Glutamatergic neuron (in vitro differentiated cells): ENCODE data around the gene CREB3L2. TPM values are rescaled to one million over a fixed set of nuclear protein-coding genes. Genes with fewer than 3 reads are reported as not detected.

Source experiments
- DNase-seq: peaks from one replicate; pipeline ENCODE4 v3.0.0; 2022
- H3K27ac Mint-ChIP-seq: one replicate; pipeline ENCODE4 v1.8.0; 2020; ENCODE audit warnings: mild to moderate bottlenecking, mixed read lengths, inconsistent platforms; ENCODE audit not compliant: unreplicated experiment
- H3K27me3 Mint-ChIP-seq: one replicate; pipeline ENCODE4 v1.8.0; 2020; ENCODE audit warnings: mild to moderate bottlenecking, moderate library complexity, mixed read lengths, inconsistent platforms; ENCODE audit not compliant: unreplicated experiment
- H3K36me3 Mint-ChIP-seq: one replicate; pipeline ENCODE4 v1.8.0; 2020; ENCODE audit warnings: mild to moderate bottlenecking, mixed read lengths, inconsistent platforms; ENCODE audit not compliant: unreplicated experiment
- H3K4me1 Mint-ChIP-seq: one replicate; pipeline ENCODE4 v1.8.0; 2020; ENCODE audit warnings: mild to moderate bottlenecking, low read depth, mixed read lengths, inconsistent platforms; ENCODE audit not compliant: unreplicated experiment
- H3K4me3 Mint-ChIP-seq: one replicate; pipeline ENCODE4 v1.8.0; 2020; ENCODE audit warnings: mild to moderate bottlenecking, mixed read lengths, inconsistent platforms; ENCODE audit not compliant: unreplicated experiment
- H3K9me3 Mint-ChIP-seq: one replicate; pipeline ENCODE4 v1.8.0; 2020; ENCODE audit warnings: mild to moderate bottlenecking, moderate library complexity, mixed read lengths, inconsistent platforms; ENCODE audit not compliant: unreplicated experiment
- total RNA-seq: library from RNA; stranded (reverse); fragmentation: NEBNext Ultra II Directional; extraction: Animal tissue kit (Norgen Biotek cat#: 25700); gene quantifications from one replicate; pipeline ENCODE4 v1.2.1, GENCODE V29; 2021; ENCODE audit not compliant: unreplicated experiment
- TF ChIP-seq, protein P1 (sequence below): fragments of 200-600 bp; sonication (generic); IDR thresholded peaks from one replicate; pipeline ENCODE4 v1.5.0; 2021; ENCODE audit not compliant: partially characterized antibody, unreplicated experiment

CREB3L2 gene
- total RNA-seq, 1 donor from 2014 or later: 45.4 TPM

DNA sequence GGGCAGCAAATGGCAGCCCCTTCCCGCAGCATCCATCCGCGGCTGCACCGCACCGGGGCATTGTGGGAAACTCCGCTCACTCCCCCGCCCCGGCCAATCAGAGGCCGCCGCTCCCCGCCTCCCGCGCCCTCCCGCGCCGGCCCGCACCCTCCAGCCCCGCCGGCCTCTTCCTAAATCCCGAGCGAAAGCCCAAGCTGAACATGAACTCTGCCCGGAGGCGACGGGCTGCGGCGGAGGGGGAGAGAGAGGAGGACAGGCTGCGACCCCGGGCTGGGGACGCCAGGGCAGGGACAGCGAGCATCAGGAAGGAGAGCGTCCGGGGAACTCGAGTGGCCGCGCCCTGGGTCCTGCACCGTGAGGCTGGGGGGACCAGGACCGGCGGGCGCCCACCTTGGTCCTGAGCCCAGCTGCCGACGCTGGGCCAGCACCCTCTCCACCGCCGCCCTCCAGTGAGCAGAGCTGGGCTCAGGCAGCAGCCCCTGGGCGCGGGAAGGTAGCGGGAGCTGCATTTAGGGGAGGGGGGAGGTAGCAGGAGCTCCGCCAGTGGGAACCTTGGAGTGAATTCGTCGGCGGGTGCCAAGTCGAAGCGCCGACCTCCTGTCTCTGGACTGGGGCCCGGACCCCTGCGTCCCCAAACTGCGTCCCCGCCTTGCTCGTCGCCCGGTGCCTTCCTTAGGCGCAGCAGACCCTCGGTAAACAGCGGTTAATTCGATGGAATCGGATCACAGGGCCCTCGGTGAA, 154.9 kb downstream of the CREB3L2 start, which contains the start of gene DGKI:
TSS of gene DGKI (minus strand) at position 148 of the 741 bp plus-strand sequence.
- peaks cover 17% of the 10 kb centered on the region for H3K27me3 Mint-ChIP-seq
- H3K4me1 Mint-ChIP-seq: peaks cover 21% of the 10 kb centered on the region
- no peaks in the 10 kb centered on the region for H3K36me3 Mint-ChIP-seq
- H3K4me3 Mint-ChIP-seq: peak within 1 kb of the TSS; percentile 95
- no peaks in the 10 kb centered on the region for H3K9me3 Mint-ChIP-seq
- DNase-seq: peak; percentile 90
- TF ChIP-seq, protein P1, sequence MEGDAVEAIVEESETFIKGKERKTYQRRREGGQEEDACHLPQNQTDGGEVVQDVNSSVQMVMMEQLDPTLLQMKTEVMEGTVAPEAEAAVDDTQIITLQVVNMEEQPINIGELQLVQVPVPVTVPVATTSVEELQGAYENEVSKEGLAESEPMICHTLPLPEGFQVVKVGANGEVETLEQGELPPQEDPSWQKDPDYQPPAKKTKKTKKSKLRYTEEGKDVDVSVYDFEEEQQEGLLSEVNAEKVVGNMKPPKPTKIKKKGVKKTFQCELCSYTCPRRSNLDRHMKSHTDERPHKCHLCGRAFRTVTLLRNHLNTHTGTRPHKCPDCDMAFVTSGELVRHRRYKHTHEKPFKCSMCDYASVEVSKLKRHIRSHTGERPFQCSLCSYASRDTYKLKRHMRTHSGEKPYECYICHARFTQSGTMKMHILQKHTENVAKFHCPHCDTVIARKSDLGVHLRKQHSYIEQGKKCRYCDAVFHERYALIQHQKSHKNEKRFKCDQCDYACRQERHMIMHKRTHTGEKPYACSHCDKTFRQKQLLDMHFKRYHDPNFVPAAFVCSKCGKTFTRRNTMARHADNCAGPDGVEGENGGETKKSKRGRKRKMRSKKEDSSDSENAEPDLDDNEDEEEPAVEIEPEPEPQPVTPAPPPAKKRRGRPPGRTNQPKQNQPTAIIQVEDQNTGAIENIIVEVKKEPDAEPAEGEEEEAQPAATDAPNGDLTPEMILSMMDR: no peak
- peak within 1 kb of the TSS; percentile 45 for H3K27ac Mint-ChIP-seq

DNA sequence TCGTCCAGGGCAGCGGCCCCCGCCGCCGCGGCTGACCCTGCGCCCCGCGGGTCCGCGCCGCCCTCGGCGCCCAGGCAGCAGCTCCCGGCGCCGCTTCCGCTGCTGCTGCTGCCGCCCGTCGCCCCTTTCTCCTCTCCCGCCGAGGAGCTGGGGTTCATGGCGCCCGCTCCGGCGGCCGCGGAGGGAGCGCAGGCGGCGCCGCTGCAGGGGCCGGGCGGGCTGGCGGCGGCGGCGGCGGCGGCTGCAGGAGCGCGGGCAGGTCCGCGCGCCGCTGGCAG, 155.4 kb downstream of the CREB3L2 start:
- no peak for DNase-seq
- H3K27ac Mint-ChIP-seq: no peak overlapping the region
- H3K36me3 Mint-ChIP-seq: no peaks in the 10 kb centered on the region
- H3K9me3 Mint-ChIP-seq: no peaks in the 10 kb centered on the region
- TF ChIP-seq, protein P1: no peak
- peaks cover 17% of the 10 kb centered on the region for H3K27me3 Mint-ChIP-seq
- no peak overlapping the region for H3K4me3 Mint-ChIP-seq
- H3K4me1 Mint-ChIP-seq: peaks cover 25% of the 10 kb centered on the region

DNA sequence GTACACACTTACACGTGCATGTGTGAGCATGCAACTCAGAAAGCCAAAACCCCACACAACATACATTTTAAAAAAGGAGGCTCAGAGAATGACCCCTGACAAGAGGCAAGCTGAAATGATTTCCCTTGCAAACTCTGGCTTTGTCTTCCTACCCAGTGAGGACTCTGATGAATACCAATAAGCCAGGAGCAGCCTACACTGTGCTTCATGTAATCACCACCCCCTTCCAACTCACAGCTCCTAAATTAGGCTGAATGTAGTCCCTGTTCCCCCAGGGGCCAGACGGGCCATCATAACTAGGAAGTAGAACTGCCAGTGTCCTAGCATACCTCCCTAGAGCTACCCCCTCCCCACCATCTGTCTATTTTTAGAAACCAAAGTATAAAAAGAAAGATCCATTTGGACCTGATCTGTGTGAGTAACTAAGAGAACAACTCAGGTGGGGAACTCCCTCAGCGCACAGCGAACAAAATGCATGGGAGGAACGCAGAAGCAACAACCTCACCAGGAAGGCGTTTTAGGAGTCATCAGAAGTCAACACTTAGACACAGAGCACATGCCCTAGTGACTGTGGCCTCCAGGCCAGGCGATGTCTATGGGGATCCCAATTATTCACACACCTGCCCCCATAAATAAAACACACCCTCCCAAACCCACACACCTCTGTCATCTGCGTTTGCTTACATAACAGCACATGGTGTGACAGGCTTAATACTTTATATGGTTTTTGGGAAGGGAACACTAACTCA, 157.0 kb downstream of the CREB3L2 start:
- H3K27ac Mint-ChIP-seq: no peak overlapping the region
- peaks cover 17% of the 10 kb centered on the region for H3K27me3 Mint-ChIP-seq
- no peaks in the 10 kb centered on the region for H3K9me3 Mint-ChIP-seq
- DNase-seq: no peak
- H3K4me1 Mint-ChIP-seq: peaks cover 35% of the 10 kb centered on the region
- no peaks in the 10 kb centered on the region for H3K36me3 Mint-ChIP-seq
- TF ChIP-seq, protein P1: no peak
- peak overlapping the region; percentile 95 for H3K4me3 Mint-ChIP-seq

DNA sequence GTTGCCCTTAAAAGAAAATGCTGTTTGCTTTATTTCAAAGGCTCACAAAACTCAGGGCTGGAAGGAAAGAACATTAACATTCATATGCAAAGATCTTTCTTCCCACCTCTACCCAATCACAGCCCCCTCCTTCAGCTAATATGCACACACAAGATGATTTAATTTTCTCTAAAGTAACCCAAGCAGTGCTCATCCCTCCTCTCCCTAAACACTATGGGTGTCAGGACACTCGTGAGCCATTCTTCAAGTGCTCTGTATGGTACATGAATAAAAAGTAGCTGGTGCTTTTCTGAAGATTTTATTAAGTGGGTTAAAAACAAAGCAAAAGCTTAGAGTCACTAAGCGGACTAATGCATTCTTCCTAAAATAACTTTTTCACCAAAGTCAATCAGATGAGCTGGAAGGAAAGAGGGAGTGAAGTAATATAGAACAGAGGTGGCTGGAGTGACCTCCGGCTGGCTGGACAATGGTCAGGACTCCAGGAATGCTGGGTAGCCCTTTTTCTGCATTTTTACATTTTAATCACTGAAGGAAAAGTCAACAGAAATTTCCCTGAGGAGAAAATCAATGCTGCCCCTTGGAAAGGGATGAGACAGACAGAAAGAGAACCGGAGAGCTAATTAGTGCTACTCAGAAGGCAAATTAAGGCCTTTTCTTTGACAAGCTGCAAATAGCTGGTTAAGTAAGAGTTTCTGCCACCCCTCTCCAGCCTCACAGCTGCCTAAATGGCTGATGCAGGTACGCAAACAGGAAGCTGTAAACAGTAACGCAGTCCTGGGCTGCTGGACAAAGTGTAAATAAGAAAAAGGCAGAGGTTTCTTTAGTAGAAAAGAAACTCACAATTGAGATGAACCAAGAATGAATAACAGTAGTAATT, 161.7 kb downstream of the CREB3L2 start:
- no peak overlapping the region for H3K27ac Mint-ChIP-seq
- no peak for DNase-seq

More for the DNA sequence above, 161.7 kb downstream of the CREB3L2 start:
- Mint-ChIP-seq H3K4me3 (peak overlapping the region; percentile 69), H3K4me1 (peaks cover 39% of the 10 kb centered on the region), H3K36me3 (no peaks in the 10 kb centered on the region), H3K27me3 (no peaks in the 10 kb centered on the region), H3K9me3 (no peaks in the 10 kb centered on the region)
- TF ChIP-seq, protein P1: no peak
